Testis (tissue), 3 donors: ENCODE results near the gene KIF12. TPM values are rescaled to one million over a fixed set of nuclear protein-coding genes. Genes with fewer than 3 reads are reported as not detected.

Experiments used
- DNase-seq: peaks from one replicate; pipeline ENCODE4 v3.0.0-alpha.2; 2019
- H3K27ac ChIP-seq, 2 donors: fragments of 200-600 bp; sonication (generic); one replicate each; pipeline ENCODE4 v1.5.1; 2019
- H3K27me3 ChIP-seq: fragments of 200-600 bp; sonication (generic); one replicate; pipeline ENCODE4 v1.5.1; 2019
- H3K36me3 ChIP-seq: fragments of 200-600 bp; sonication (generic); one replicate; pipeline ENCODE4 v1.5.1; 2017; ENCODE audit warnings: low read depth; ENCODE audit errors: missing control alignments
- H3K4me1 ChIP-seq: fragments of 200-600 bp; sonication (generic); one replicate; pipeline ENCODE4 v1.5.1; 2019
- H3K4me3 ChIP-seq, 2 donors: fragments of 200-600 bp; sonication (generic); one replicate each; pipeline ENCODE4 v1.5.1; 2017 to 2019
- H3K9me3 ChIP-seq: fragments of 200-600 bp; sonication (generic); one replicate; pipeline ENCODE4 v1.5.1; 2017
- POLR2A ChIP-seq: fragments of 450-650 bp; IDR thresholded peaks from one replicate; pipeline ENCODE4 v1.6.1; 2017; ENCODE audit warnings: antibody characterized with exemption, mild to moderate bottlenecking, moderate library complexity
- WGBS, 2 donors: methylation state at CpG; one replicate each; pipeline ENCODE4 v1.1.5; 2018; 5-methylcytosine and 5-hydroxymethylcytosine counted together
- intact Hi-C: fragments of 100-400 bp; cut with DNase I; formaldehyde crosslinking; loops from one replicate; pipeline ENCODE4 v1.15.1; 2023; ENCODE audit warnings: low total_unique reads
- polyA plus RNA-seq: library from polyadenylated mRNA; stranded (reverse); fragments of 350-450 nt; fragmentation: Illumina TruSeq; extraction: RNeasy Lipid Tissue Mini Kit (QIAGEN cat#74804); gene quantifications from one replicate; pipeline ENCODE4 v1.2.3, GENCODE V29; 2014; ENCODE audit warnings: low read depth, low replicate concordance; ENCODE audit not compliant: insufficient read depth
- total RNA-seq, 2 donors: library from RNA; depleted of rRNA; stranded (reverse); fragments of >200 nt; gene quantifications; one replicate each; pipeline ENCODE4 v1.2.3, GENCODE V29; 2016
- TF ChIP-seq, protein P1 (sequence below), 3 experiments: fragments of 450-650 bp in 2 of 3; fragments of 200-600 bp in 1 of 3; sonication (generic) in 1 of 3; IDR thresholded peaks; one replicate each; pipeline ENCODE4 v1.5.1; 2016 to 2019; ENCODE audit warnings: antibody characterized with exemption in 3 of 3, mild to moderate bottlenecking in 2 of 3, moderate library complexity in 1 of 3

KIF12 gene
- total and polyA plus RNA-seq, 3 donors from 2014 or later, result 5.4 to 9.2 (median 7.1) TPM

DNA sequence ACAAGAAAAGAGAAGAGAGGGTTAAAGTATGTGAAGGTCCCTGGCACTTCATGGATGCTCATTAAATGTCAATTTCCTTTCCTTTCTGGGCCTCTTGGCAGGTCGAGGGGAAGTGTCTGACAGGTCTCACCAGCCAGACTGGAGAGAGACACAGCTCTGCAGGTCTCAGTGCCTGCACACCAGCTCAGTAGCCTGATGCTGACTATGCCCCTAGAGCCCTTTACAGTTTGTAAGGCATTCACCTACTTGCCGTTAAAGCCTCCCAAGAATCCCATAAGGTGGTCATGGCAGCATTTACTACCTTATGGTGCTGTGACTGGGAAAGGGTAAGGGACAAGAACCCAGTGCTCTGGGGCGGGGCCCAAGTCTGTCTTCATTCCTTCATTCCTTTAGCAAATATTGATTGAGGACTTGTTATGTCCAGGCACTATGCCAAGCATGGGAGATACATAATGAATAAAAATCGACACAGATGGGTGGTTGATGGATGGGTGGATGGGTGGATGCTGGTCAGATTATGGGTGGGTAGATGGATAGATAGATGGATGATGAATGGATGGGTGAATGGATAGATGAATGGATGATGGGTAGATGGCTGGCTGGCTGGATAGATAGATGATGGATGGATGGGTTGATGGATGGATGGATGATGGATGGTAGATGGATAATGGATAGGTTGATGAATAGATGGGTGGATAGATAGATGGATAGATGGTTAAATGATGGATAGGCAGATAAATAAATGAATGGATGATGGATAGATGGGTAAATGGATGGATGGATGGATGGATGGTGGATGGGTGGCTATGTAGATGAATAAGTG is 21.3 kb upstream of the KIF12 start:
- peaks cover 21% of the 10 kb centered on the region for H3K4me1 ChIP-seq
- H3K27me3 ChIP-seq, result no peaks in the 10 kb centered on the region
- H3K36me3 ChIP-seq, result no peaks in the 10 kb centered on the region
- intact Hi-C loops, result no loop called here
- H3K4me3 ChIP-seq, result no peak overlapping the region
- no peak overlapping the region for H3K27ac ChIP-seq
- DNase-seq, result no peak
- no peaks in the 10 kb centered on the region for H3K9me3 ChIP-seq
- TF ChIP-seq, protein P1, sequence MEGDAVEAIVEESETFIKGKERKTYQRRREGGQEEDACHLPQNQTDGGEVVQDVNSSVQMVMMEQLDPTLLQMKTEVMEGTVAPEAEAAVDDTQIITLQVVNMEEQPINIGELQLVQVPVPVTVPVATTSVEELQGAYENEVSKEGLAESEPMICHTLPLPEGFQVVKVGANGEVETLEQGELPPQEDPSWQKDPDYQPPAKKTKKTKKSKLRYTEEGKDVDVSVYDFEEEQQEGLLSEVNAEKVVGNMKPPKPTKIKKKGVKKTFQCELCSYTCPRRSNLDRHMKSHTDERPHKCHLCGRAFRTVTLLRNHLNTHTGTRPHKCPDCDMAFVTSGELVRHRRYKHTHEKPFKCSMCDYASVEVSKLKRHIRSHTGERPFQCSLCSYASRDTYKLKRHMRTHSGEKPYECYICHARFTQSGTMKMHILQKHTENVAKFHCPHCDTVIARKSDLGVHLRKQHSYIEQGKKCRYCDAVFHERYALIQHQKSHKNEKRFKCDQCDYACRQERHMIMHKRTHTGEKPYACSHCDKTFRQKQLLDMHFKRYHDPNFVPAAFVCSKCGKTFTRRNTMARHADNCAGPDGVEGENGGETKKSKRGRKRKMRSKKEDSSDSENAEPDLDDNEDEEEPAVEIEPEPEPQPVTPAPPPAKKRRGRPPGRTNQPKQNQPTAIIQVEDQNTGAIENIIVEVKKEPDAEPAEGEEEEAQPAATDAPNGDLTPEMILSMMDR (IDR thresholded peaks at IDR 0.05), result no peak
- TF ChIP-seq POLR2A, result no peak
- WGBS, 2 donors, result 72 to 73% methylated on average over 4 of the region's 4 CpGs

DNA sequence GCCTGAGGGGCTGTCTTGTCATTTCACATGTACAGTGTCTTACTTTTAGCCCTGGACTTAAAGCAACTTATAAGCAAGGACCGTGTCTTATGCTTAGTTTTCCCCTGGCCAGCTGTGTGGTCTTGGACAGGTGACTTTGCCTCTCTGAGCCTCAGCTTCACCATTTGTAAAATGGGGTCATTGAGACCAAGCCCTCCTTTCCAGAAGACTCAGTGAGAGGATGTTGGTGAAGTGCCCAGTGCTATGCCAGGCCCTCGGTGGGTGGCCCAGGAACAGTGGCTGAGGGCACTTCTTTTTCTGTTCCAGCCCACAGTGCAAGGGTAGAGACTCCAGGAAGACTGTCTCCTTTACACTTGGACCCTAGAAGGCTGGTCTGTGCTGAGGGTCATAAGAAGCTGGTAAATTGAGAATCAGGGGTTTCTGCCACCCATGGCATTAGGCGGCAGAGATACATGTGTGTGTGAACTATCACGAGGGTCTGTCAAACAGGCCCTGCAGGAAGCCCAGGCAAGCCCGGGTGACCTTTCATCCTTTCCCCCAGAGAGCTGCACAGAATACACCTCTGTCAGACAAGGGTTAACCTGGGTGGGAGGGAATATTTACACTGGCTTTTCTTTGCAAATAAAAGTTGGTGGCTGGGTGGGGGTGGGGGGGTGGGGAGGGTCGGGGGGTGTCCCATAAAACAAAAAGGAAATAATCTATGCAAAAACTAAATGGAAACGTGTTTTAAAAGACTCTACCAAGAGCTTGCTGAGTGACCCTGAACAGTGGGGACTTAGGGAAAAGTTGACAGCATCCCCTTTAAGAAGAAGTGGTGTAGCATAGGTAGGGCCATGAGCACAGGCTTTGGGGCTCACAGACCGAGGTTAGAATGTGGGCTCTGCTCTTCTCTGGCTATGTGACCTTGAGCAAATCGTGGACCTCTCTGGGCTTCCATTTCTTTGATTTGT is 20.4 kb upstream of the KIF12 start:
- Histone ChIP-seq H3K27ac (peak overlapping the region in 1 of 2 donors; percentile 7), H3K9me3 (no peaks in the 10 kb centered on the region), H3K36me3 (no peaks in the 10 kb centered on the region), H3K27me3 (no peaks in the 10 kb centered on the region), H3K4me1 (peaks cover 23% of the 10 kb centered on the region), H3K4me3 (no peak overlapping the region)
- no peak for DNase-seq
- intact Hi-C loops, result no loop called here
- WGBS, 2 donors, result 56 to 70% methylated on average over 8 to 9 of the region's 9 CpGs
- no peak for TF ChIP-seq POLR2A
- TF ChIP-seq, protein P1 (IDR thresholded peaks at IDR 0.05), result no peak

DNA sequence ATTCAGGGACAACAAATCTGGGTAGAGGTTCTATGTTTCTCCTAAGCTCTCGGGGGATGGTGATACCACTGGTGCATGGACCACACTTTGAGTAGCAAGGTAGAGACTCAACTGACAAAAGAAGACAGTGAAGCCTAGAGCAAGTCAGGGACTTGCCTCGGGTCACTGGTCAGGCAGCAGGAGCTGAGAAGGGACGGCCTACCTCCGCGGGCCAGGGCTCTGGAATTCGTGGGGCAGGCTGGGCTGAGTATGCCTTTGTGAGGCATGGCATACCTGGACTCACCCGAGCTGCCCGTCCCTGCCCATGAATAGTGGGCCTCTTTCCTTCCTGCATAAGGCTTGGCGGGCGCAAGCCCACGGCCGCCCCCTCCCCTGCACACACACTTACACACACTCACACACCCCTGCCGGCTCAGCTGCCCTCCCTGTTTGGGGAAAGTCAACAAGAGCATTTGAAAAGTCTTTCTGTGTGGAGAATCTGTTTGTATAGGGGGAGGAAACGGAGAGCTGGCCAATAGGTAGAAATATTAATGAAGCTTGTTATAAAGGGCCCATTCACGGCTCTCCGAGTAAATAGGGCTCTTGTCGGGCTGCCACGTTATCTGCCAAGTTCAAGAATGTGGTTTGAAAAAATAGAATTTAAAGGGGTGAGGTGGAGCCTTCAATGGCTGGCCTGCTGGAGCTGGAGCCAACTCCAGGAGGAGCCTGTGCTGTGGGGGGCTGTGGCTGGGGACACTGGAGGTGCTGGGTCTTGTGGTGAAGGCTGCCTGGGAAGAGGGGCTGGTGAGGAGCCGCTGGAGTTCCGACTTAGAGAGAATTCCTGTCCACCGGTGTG is 19.1 kb upstream of the KIF12 start:
- WGBS, 2 donors, result 65 to 70% methylated on average over 18 to 21 of the region's 21 CpGs
- intact Hi-C loops, result no loop called here
- Histone ChIP-seq H3K27me3 (no peaks in the 10 kb centered on the region), H3K9me3 (no peaks in the 10 kb centered on the region), H3K4me1 (peaks cover 31% of the 10 kb centered on the region), H3K27ac (peak overlapping the region; percentile 7 to 63), H3K36me3 (no peaks in the 10 kb centered on the region), H3K4me3 (no peak overlapping the region)
- TF ChIP-seq, protein P1 (IDR thresholded peaks at IDR 0.05), result no peak
- no peak for TF ChIP-seq POLR2A
- DNase-seq, result peak; percentile 51

DNA sequence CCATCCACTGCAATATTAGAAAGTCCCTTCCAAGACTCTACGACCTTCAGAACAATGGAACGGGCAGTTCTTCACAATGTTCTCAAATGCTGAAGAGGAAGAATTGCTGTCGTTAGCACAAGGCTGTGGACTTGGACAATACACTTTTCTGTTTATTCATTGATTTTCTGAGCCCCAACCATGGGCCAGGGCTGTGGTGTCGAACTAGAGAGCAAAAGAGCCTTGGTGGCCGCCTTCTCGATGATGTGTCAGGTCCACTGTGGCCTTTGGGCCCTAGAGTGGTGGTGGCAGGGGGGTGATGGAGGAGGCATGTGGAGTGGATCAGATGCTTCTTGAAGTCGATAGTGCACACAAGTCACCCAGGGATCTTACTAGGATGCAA is 18.5 kb upstream of the KIF12 start:
- Histone ChIP-seq H3K9me3 (no peaks in the 10 kb centered on the region), H3K27ac (peak overlapping the region in 1 of 2 donors; percentile 25), H3K4me3 (no peak overlapping the region), H3K36me3 (no peaks in the 10 kb centered on the region), H3K4me1 (peaks cover 36% of the 10 kb centered on the region), H3K27me3 (no peaks in the 10 kb centered on the region)
- intact Hi-C loops, result no loop called here
- WGBS, 2 donors, result 67 to 74% methylated on average over 7 of the region's 7 CpGs
- DNase-seq, result no peak
- TF ChIP-seq, protein P1 (IDR thresholded peaks at IDR 0.05), result no peak
- TF ChIP-seq POLR2A, result no peak
